ENCODE measurements around the gene IQCK. TPM values are rescaled to one million over a fixed set of nuclear protein-coding genes. Genes with fewer than 3 reads are reported as not detected.

Gene IQCK
- total RNA-seq, 3 donors from 2014 or later = 25.9 to 63.8 (median 34.7) TPM

- TF ChIP-seq CTCF (IDR thresholded peaks at IDR 0.05) (no peak), POLR2A (IDR thresholded peaks at IDR 0.05) (no peak), POLR2AphosphoS5 (IDR thresholded peaks at IDR 0.05) (no peak)
- DNase-seq (ENCODE audit: low spot score in 2 of 2) = no peak
- no peak overlapping the region for H3K4me3 ChIP-seq
- intact Hi-C loops (cut with DNase I; ENCODE audit: low total_unique reads) = no loop called here
- peaks cover 0 to 4% of the 10 kb centered on the region in 2 donors for H3K4me1 ChIP-seq
- H3K27me3 ChIP-seq = no peaks in the 10 kb centered on the region
- no peaks in the 10 kb centered on the region for H3K36me3 ChIP-seq
- no peaks in the 10 kb centered on the region for H3K9me3 ChIP-seq
- no peak overlapping the region for H3K27ac ChIP-seq
These were observed 153.7 kb downstream of the IQCK start for GRCh38 chr16:19871721-19872120.

GRCh38 chr16:19872179-19872863 is 154.2 kb downstream of the IQCK start:
- no peaks in the 10 kb centered on the region for H3K27me3 ChIP-seq
- intact Hi-C loops (cut with DNase I; ENCODE audit: low total_unique reads) = no loop called here
- no peak for DNase-seq (ENCODE audit: low spot score in 2 of 2)
- H3K4me3 ChIP-seq = no peak overlapping the region
- no peak overlapping the region for H3K27ac ChIP-seq
- peaks cover 0 to 4% of the 10 kb centered on the region in 2 donors for H3K4me1 ChIP-seq
- H3K9me3 ChIP-seq = no peaks in the 10 kb centered on the region
- no peak for TF ChIP-seq POLR2AphosphoS5 (IDR thresholded peaks at IDR 0.05)
- TF ChIP-seq CTCF (IDR thresholded peaks at IDR 0.05) = no peak
- no peak for TF ChIP-seq POLR2A (IDR thresholded peaks at IDR 0.05)
- H3K36me3 ChIP-seq = no peaks in the 10 kb centered on the region

- no peak overlapping the region for H3K4me3 ChIP-seq
- no peak overlapping the region for H3K27ac ChIP-seq
- H3K27me3 ChIP-seq = no peaks in the 10 kb centered on the region
- intact Hi-C loops (cut with DNase I; ENCODE audit: low total_unique reads) = no loop called here
- H3K9me3 ChIP-seq = no peaks in the 10 kb centered on the region
- TF ChIP-seq POLR2AphosphoS5 (IDR thresholded peaks at IDR 0.05) = no peak
- TF ChIP-seq POLR2A (IDR thresholded peaks at IDR 0.05) = no peak
- no peak for TF ChIP-seq CTCF (IDR thresholded peaks at IDR 0.05)
- no peak for DNase-seq (ENCODE audit: low spot score in 2 of 2)
- H3K4me1 ChIP-seq = peaks cover 0 to 4% of the 10 kb centered on the region in 2 donors
- no peaks in the 10 kb centered on the region for H3K36me3 ChIP-seq
These were observed 154.9 kb downstream of the IQCK start for GRCh38 chr16:19872935-19873334.

GRCh38 chr16:19874026-19874425 is 156.0 kb downstream of the IQCK start:
- Histone ChIP-seq H3K36me3 (no peaks in the 10 kb centered on the region), H3K9me3 (no peaks in the 10 kb centered on the region), H3K27me3 (no peaks in the 10 kb centered on the region), H3K4me3 (no peak overlapping the region), H3K4me1 (peaks cover 0 to 4% of the 10 kb centered on the region in 2 donors), H3K27ac (peak overlapping the region in 1 of 2 donors; percentile 15)
- intact Hi-C loops (cut with DNase I; ENCODE audit: low total_unique reads) = no loop called here
- no peak for DNase-seq (ENCODE audit: low spot score in 2 of 2)
- TF ChIP-seq CTCF (IDR thresholded peaks at IDR 0.05) (no peak), POLR2A (IDR thresholded peaks at IDR 0.05) (no peak), POLR2AphosphoS5 (IDR thresholded peaks at IDR 0.05) (no peak)

DNA sequence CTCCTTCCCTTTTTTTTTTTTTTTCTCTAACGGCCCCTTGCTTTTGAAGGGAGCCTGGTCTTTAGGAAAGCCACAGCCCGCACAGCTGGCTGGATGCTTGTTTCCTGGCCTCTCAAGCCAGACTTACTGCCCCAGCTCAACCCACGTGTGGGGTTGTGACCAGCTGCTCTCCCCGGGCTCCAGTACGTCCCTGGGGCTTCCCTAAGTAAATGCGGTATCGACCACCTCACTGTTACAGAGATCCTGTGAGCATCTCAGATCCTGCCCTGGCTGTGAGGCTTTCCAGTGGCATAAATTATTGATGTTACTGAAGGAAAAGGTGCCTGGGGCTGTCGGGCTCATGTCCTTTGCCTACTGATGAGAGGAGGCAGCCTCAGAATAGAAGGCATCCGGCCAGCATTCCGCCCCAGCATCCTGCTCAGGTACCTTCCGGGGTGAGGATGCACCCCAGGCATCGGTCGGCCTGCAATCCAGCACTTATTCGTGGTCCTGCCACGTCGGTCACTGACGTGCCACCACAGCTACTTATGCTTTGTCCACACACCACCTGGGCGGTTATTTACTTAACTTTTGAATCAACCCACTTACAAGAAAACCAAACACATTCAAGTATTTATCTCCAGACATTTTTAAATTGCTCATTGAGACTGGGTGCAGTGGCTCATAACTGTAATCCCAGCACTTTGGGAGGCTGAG is 156.9 kb downstream of the IQCK start:
- no peak for DNase-seq (ENCODE audit: low spot score in 2 of 2)
- TF ChIP-seq CTCF (IDR thresholded peaks at IDR 0.05) (no peak), POLR2AphosphoS5 (IDR thresholded peaks at IDR 0.05) (no peak), POLR2A (IDR thresholded peaks at IDR 0.05) (no peak)
- H3K4me3 ChIP-seq = no peak overlapping the region
- H3K4me1 ChIP-seq = peaks cover 0 to 4% of the 10 kb centered on the region in 2 donors
- no peaks in the 10 kb centered on the region for H3K27me3 ChIP-seq
- H3K27ac ChIP-seq = peak overlapping the region; percentile 30 to 40
- H3K36me3 ChIP-seq = no peaks in the 10 kb centered on the region
- H3K9me3 ChIP-seq = no peaks in the 10 kb centered on the region
- intact Hi-C loops (cut with DNase I; ENCODE audit: low total_unique reads) = no loop called here

Measured in breast epithelium (tissue), 4 donors.